Retinal pigment epithelial cell (primary cell): Measurements from ENCODE around the gene CELF1.

Source experiments
- DNase-seq: peaks from one replicate; pipeline ENCODE4 v3.0.0-alpha.2; 2010; ENCODE audit warnings: low read depth
- H3K4me3 ChIP-seq: 2 replicates; pipeline ENCODE4 v1.5.1; 2011; ENCODE audit warnings: mild to moderate bottlenecking, low read length, control low read depth, moderate library complexity
- TF ChIP-seq, protein P1 (sequence below): conservative IDR thresholded peaks from 2 replicates; pipeline ENCODE4 v1.5.1; 2011; ENCODE audit warnings: low read depth, low read length, control low read depth, inconsistent platforms

CELF1 gene

DNA sequence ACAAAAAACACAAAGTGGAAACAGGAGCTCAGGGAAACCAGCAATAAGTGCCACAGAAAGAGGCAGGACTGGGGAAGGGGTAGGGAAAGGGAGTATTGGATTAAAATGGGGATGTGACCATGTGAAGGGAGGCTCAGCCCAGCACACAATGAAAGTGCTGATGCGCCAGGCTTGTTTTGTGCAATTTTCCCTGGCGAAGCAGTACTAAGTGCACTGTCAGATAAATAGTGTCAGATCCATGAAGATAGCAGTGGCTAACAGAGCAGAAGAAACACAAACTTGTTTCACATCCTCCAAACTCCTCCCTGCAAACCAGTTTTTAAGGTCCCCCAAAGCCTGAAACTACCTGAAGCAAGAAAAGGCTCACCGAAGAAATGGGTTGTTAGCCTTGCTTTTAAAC lies 53.3 kb downstream of the CELF1 start:
- DNase-seq: no peak
- no peak overlapping the region for H3K4me3 ChIP-seq
- TF ChIP-seq, protein P1, sequence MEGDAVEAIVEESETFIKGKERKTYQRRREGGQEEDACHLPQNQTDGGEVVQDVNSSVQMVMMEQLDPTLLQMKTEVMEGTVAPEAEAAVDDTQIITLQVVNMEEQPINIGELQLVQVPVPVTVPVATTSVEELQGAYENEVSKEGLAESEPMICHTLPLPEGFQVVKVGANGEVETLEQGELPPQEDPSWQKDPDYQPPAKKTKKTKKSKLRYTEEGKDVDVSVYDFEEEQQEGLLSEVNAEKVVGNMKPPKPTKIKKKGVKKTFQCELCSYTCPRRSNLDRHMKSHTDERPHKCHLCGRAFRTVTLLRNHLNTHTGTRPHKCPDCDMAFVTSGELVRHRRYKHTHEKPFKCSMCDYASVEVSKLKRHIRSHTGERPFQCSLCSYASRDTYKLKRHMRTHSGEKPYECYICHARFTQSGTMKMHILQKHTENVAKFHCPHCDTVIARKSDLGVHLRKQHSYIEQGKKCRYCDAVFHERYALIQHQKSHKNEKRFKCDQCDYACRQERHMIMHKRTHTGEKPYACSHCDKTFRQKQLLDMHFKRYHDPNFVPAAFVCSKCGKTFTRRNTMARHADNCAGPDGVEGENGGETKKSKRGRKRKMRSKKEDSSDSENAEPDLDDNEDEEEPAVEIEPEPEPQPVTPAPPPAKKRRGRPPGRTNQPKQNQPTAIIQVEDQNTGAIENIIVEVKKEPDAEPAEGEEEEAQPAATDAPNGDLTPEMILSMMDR: no peak

GRCh38 chr11:47499161-47499560 lies 53.8 kb downstream of the CELF1 start:
- no peak for DNase-seq
- TF ChIP-seq, protein P1: no peak
- no peak overlapping the region for H3K4me3 ChIP-seq

GRCh38 chr11:47498584-47499152 lies 54.3 kb downstream of the CELF1 start:
- no peak for DNase-seq
- TF ChIP-seq, protein P1: no peak
- H3K4me3 ChIP-seq: no peak overlapping the region

- DNase-seq: no peak
- H3K4me3 ChIP-seq: no peak overlapping the region
- TF ChIP-seq, protein P1: no peak
Measured at GRCh38 chr11:47498149-47498548, 54.8 kb downstream of the CELF1 start.

DNA sequence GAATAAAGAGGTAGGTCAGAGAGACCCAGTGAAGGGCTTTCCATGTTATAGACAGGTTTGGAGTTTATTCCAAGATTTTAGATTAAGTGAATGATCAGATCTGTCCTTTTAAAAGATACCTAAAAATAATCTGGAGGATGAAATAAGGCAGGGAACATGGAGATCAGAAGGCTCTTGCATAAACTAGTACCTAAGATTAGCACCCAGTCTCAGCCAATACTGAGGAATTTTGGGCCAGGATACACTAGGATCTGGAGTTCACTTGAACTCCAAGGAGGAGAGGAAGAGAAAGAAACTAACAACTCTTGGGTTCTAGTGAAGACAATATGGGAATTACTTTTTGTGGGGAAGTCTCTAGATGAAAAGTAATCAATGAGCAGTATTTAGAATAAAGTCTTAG lies 56.1 kb downstream of the CELF1 start:
- H3K4me3 ChIP-seq: no peak overlapping the region
- no peak for DNase-seq
- TF ChIP-seq, protein P1: no peak

DNA sequence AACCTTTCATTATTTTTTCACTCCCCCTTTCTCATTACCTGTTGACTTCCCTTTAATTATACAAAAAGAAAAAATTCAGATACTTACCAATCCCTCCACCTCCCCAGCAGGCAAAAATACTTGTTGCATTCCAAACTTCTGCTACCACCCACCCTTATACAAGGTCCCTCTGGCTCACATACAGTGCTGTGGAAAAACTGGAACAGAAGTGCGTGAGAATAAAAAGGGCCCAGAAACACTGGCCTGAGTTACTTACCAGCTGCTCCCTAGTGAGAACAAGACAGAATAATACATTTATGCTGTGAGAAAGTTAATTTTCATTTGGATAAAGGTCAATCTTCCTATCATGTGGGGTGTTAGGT lies 57.1 kb downstream of the CELF1 start:
- H3K4me3 ChIP-seq: no peak overlapping the region
- TF ChIP-seq, protein P1: no peak
- no peak for DNase-seq

- TF ChIP-seq, protein P1: no peak
- no peak overlapping the region for H3K4me3 ChIP-seq
- no peak for DNase-seq
Measured at GRCh38 chr11:47495011-47495855, 57.7 kb downstream of the CELF1 start.
